Liver (tissue), 9 donors: Measurements from ENCODE around the gene KRT83. TPM values are rescaled to one million over a fixed set of nuclear protein-coding genes. Genes with fewer than 3 reads are reported as not detected.

Experiments
- DNase-seq: peaks from one replicate; pipeline ENCODE4 v3.0.0-alpha.2; 2017; ENCODE audit warnings: low spot score
- H3K27ac ChIP-seq, 2 donors: one replicate each; pipeline ENCODE4 v1.7.0; 2013; ENCODE audit warnings: inconsistent platforms in 2 of 2, low read length in 2 of 2, control low read depth in 1 of 2, low read depth in 1 of 2, mild to moderate bottlenecking in 1 of 2
- H3K27me3 ChIP-seq, 4 donors: one replicate each; pipeline versions ENCODE4 v1.6.1 to v1.7.0; 2013; ENCODE audit warnings: low read length in 3 of 4, inconsistent platforms in 1 of 4, mild to moderate bottlenecking in 1 of 4, moderate library complexity in 1 of 4; ENCODE audit not compliant: control insufficient read depth in 4 of 4, insufficient read depth in 4 of 4
- H3K36me3 ChIP-seq, 4 donors: one replicate each; pipeline versions ENCODE4 v1.6.1 to v1.7.0; 2013; ENCODE audit warnings: low read length in 3 of 4, mild to moderate bottlenecking in 3 of 4, low read depth in 1 of 4, moderate library complexity in 1 of 4; ENCODE audit not compliant: control insufficient read depth in 4 of 4, insufficient read depth in 3 of 4
- H3K4me1 ChIP-seq, 4 donors: one replicate each; pipeline versions ENCODE4 v1.6.1 to v1.7.0; 2013; ENCODE audit warnings: low read length in 3 of 4, mild to moderate bottlenecking in 3 of 4, moderate library complexity in 1 of 4; ENCODE audit not compliant: control insufficient read depth in 4 of 4, insufficient read depth in 4 of 4
- H3K4me3 ChIP-seq, 3 donors: one replicate each; pipeline versions ENCODE4 v1.6.1 to v1.7.0; 2013; ENCODE audit warnings: low read length in 3 of 3, control low read depth in 1 of 3, low read depth in 1 of 3, mild to moderate bottlenecking in 1 of 3
- H3K9ac ChIP-seq, 2 donors: one replicate each; pipeline ENCODE4 v1.7.0; 2013; ENCODE audit warnings: low read length in 2 of 2, mild to moderate bottlenecking in 2 of 2, moderate library complexity in 2 of 2, control low read depth in 1 of 2, low read depth in 1 of 2
- H3K9me3 ChIP-seq, 4 donors: one replicate each; pipeline versions ENCODE4 v1.6.1 to v1.7.0; 2013; ENCODE audit warnings: low read length in 3 of 4; ENCODE audit not compliant: control insufficient read depth in 4 of 4
- CTCF ChIP-seq: fragments of 150-350 bp; IDR thresholded peaks from 2 replicates; pipeline ENCODE4 v1.5.1; 2017; ENCODE audit warnings: improper control_type of control experiment, low read depth, low read length; ENCODE audit not compliant: missing input control
- EGR1 ChIP-seq, 2 donors: IDR thresholded peaks; 2 replicates each; pipeline ENCODE4 v1.6.1; 2016 to 2018; ENCODE audit warnings: antibody characterized with exemption in 2 of 2, low read depth in 2 of 2
- FOXA1 ChIP-seq: IDR thresholded peaks from 2 replicates; pipeline ENCODE4 v1.6.1; 2016; ENCODE audit warnings: antibody characterized with exemption
- FOXA2 ChIP-seq: IDR thresholded peaks from 2 replicates; pipeline ENCODE4 v1.6.1; 2016; ENCODE audit warnings: antibody characterized with exemption
- GABPA ChIP-seq, 2 donors: IDR thresholded peaks in 1 of 2; conservative IDR thresholded peaks in 1 of 2; 2 replicates each; pipeline ENCODE4 v1.6.1; 2016; ENCODE audit warnings: antibody characterized with exemption in 2 of 2, mild to moderate bottlenecking in 1 of 2, moderate library complexity in 1 of 2
- HNF4A ChIP-seq, 2 donors: conservative IDR thresholded peaks; 2 replicates each; pipeline ENCODE4 v1.6.1; 2016; ENCODE audit warnings: antibody characterized with exemption in 2 of 2, mild to moderate bottlenecking in 2 of 2
- HNF4G ChIP-seq: IDR thresholded peaks from 2 replicates; pipeline ENCODE4 v1.6.1; 2016; ENCODE audit warnings: antibody characterized with exemption
- JUND ChIP-seq, 2 donors: IDR thresholded peaks; 2 replicates each; pipeline ENCODE4 v1.6.1; 2016; ENCODE audit warnings: antibody characterized with exemption in 2 of 2
- MAX ChIP-seq: IDR thresholded peaks from 2 replicates; pipeline ENCODE4 v1.6.1; 2016; ENCODE audit warnings: antibody characterized with exemption
- NR2F2 ChIP-seq: IDR thresholded peaks from 2 replicates; pipeline ENCODE4 v1.6.1; 2016; ENCODE audit warnings: antibody characterized with exemption
- RAD21 ChIP-seq, 2 donors: IDR thresholded peaks; 2 replicates each; pipeline ENCODE4 v1.6.1; 2016; ENCODE audit warnings: antibody characterized with exemption in 2 of 2, mild to moderate bottlenecking in 2 of 2
- REST ChIP-seq: IDR thresholded peaks from 2 replicates; pipeline ENCODE4 v1.6.1; 2016; ENCODE audit warnings: antibody characterized with exemption, mild to moderate bottlenecking
- SP1 ChIP-seq: IDR thresholded peaks from 2 replicates; pipeline ENCODE4 v1.6.1; 2018; ENCODE audit warnings: antibody characterized with exemption, mild to moderate bottlenecking
- TAF1 ChIP-seq: conservative IDR thresholded peaks from 2 replicates; pipeline ENCODE4 v1.6.1; 2016; ENCODE audit warnings: antibody characterized with exemption, mild to moderate bottlenecking
- YY1 ChIP-seq: IDR thresholded peaks from 2 replicates; pipeline ENCODE4 v1.6.1; 2016; ENCODE audit warnings: antibody characterized with exemption, mild to moderate bottlenecking
- ZBTB33 ChIP-seq: IDR thresholded peaks from 2 replicates; pipeline ENCODE4 v1.6.1; 2016; ENCODE audit warnings: antibody characterized with exemption
- WGBS: extraction: QIAGEN DNeasy Blood & Tissue Kit; methylation state at CpG from one replicate; pipeline ENCODE4 v1.1.7; 2013; 5-methylcytosine and 5-hydroxymethylcytosine counted together
- polyA plus RNA-seq, 2 donors: library from polyadenylated mRNA; stranded (reverse) in 1 of 2; unstranded in 1 of 2; fragments of 200-250 nt in 1 of 2; fragments of >200 nt in 1 of 2; fragmentation: Nextera tagmentation in 1 of 2; extraction: Ambion mirVana in 1 of 2; gene quantifications; one replicate each; pipeline versions ENCODE4 v1.2.1 to v1.2.3, GENCODE V29; 2013 to 2015
- total RNA-seq, 2 donors: library from RNA; depleted of rRNA; stranded (reverse); fragments of >200 nt; gene quantifications; one replicate each; pipeline ENCODE4 v1.2.3, GENCODE V29; 2014
- TF ChIP-seq, protein P1 (sequence below): IDR thresholded peaks from 2 replicates; pipeline ENCODE4 v1.6.1; 2016; ENCODE audit warnings: antibody characterized with exemption
- donor health status: healthy.
- donor health status: healthy.
- donor health status: healthy.
- donor health status: healthy.
- donor health status: healthy.

Gene KRT83
- total and polyA plus RNA-seq, 4 donors, result not detected

DNA sequence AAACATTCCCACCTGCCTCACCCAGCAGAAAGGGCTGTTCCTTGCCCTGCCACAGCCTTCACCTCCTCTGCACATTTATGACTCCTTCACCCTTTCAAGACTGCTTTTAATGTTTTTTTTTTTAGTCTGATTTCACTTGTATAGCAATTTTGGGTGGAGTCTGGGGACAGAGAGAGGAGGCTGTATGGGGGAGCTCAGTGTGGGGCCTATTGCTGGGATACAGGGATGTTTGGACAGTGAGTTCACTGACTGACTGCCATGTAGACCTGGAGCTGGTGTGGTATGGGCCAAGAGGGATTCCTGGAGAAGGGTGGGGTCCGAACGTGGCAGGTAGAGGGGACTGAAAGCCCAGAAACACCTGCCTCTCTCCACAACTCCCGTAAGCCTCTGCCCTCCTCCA is 48.0 kb upstream of the KRT83 start:
- TF ChIP-seq EGR1 (IDR thresholded peaks at IDR 0.05; ENCODE audit: low read depth in 2 of 2) (no peak), CTCF (no peak), ZBTB33 (no peak), NR2F2 (no peak), GABPA (IDR thresholded peaks at IDR 0.05 in 1 of 2, conservative IDR thresholded peaks at IDR 0.05 in 1 of 2) (no peak), HNF4A (conservative IDR thresholded peaks at IDR 0.05) (no peak), FOXA1 (no peak), MAX (no peak), SP1 (no peak), YY1 (no peak), FOXA2 (no peak), REST (no peak), HNF4G (no peak), JUND (IDR thresholded peaks at IDR 0.05) (no peak), TAF1 (no peak), RAD21 (IDR thresholded peaks at IDR 0.05) (no peak)
- TF ChIP-seq, protein P1, sequence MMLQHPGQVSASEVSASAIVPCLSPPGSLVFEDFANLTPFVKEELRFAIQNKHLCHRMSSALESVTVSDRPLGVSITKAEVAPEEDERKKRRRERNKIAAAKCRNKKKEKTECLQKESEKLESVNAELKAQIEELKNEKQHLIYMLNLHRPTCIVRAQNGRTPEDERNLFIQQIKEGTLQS, result no peak
- Histone ChIP-seq H3K36me3 (no peaks in the 10 kb centered on the region), H3K4me1 (no peaks in the 10 kb centered on the region), H3K27me3 (no peaks in the 10 kb centered on the region), H3K4me3 (no peak overlapping the region), H3K27ac (no peak overlapping the region), H3K9me3 (no peaks in the 10 kb centered on the region), H3K9ac (no peak overlapping the region)
- DNase-seq, result no peak
- 82% methylated on average over 3 of the region's 3 CpGs for WGBS

DNA sequence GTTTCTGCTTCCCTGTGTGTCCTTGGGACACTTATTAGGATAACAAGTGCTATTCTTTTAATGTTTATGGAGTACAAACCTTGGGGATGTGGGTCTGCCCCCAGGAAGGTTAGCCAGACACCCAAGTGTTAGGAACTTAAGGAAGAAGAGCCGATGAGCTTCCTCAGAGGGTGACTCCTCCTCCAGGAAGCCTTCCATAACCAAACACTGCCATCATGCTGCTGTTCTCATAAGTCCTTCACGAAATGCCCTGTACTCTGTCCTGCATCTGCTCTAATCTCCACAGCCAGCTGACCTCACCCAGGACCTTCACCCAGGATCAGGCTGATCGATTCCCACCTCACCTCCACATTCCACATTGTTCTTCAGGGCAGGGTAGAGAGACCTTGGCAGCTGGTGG is 47.3 kb upstream of the KRT83 start:
- WGBS, result 45% methylated on average over 3 of the region's 3 CpGs
- no peak for DNase-seq
- Histone ChIP-seq H3K4me1 (peaks cover 0 to 4% (median 2%) of the 10 kb centered on the region in 4 donors), H3K36me3 (no peaks in the 10 kb centered on the region), H3K4me3 (no peak overlapping the region), H3K9me3 (no peaks in the 10 kb centered on the region), H3K9ac (no peak overlapping the region), H3K27me3 (no peaks in the 10 kb centered on the region), H3K27ac (no peak overlapping the region)
- TF ChIP-seq, protein P1, result no peak
- no peak for TF ChIP-seq ZBTB33
- no peak for TF ChIP-seq GABPA (IDR thresholded peaks at IDR 0.05 in 1 of 2, conservative IDR thresholded peaks at IDR 0.05 in 1 of 2)
- no peak for TF ChIP-seq EGR1 (IDR thresholded peaks at IDR 0.05; ENCODE audit: low read depth in 2 of 2)
- no peak for TF ChIP-seq CTCF
